ENCODE results near the gene COPG1.
"Not testable (repeated sequence)": the region's sequence is repeated elsewhere in the genome, so short reads cannot be mapped to it uniquely, and the experiment has no call there.

The COPG1 gene

GRCh38 chr3:129249284-129250065 lies at the start of gene COPG1:
Gene COPG1, plus strand, starts transcription at chr3:129249606. Its CDS starts 104 bp downstream, at chr3:129249710.
- DNase-seq (ENCODE audit: low read depth in 2 of 2): peak; percentile 75

- no peak for DNase-seq (ENCODE audit: low read depth in 2 of 2)
Observed at GRCh38 chr3:129204473-129204872, 44.9 kb upstream of the COPG1 start.

GRCh38 chr3:129205109-129205832 lies 44.1 kb upstream of the COPG1 start:
- no peak for DNase-seq (ENCODE audit: low read depth in 2 of 2)

GRCh38 chr3:129207479-129207878 lies 41.9 kb upstream of the COPG1 start:
- no peak for DNase-seq (ENCODE audit: low read depth in 2 of 2)

DNA sequence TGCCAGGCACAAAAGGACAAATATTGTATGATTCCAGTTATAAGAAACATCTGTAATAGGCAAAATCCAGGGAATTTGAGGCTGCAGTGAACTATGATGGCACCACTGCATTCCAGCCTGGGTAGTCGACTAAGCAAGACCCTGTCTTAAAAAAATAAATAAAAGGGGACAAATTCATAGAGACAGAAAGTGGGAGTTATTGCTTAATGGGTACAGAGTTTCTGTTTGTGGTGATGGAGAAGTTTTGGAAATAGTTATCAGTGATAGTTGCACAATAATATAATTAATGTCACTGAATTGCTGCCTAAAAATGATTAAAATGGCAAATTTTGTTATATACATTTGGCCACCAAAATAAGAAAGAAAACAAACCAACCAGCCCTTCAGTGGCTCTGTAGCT lies 38.1 kb upstream of the COPG1 start:
- DNase-seq (ENCODE audit: low read depth in 2 of 2): no peak

- no peak for DNase-seq (ENCODE audit: low read depth in 2 of 2)
Observed at GRCh38 chr3:129211772-129212171, 37.6 kb upstream of the COPG1 start.

- no peak for DNase-seq (ENCODE audit: low read depth in 2 of 2)
Observed at GRCh38 chr3:129213238-129213637, 36.2 kb upstream of the COPG1 start.

DNA sequence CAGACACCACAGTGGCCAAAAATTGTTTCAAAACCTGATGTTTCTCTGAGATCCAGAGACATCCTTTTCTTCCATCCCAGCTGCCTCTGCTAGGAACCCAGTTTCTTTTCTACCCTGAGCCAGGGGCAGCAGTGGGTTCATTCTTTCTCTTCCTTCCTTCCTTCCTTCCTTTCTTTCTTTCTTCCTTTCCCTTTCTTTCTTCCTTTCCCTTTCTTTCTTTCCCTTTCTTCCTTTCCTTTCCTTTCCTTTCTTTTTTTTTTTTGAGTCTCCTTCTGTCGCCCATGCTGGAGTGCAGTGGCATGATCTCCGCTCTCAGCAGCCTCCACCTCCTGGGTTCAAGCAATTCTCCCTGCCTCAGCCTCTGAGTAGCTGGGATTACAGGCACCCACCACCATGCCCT lies 30.7 kb upstream of the COPG1 start:
- no peak for DNase-seq (ENCODE audit: low read depth in 2 of 2)

GRCh38 chr3:129224387-129224786 lies 25.0 kb upstream of the COPG1 start:
- not testable (repeated sequence) for DNase-seq (ENCODE audit: low read depth in 2 of 2)

GRCh38 chr3:129224984-129225393 lies 24.4 kb upstream of the COPG1 start:
- DNase-seq (ENCODE audit: low read depth in 2 of 2): no peak

- DNase-seq (ENCODE audit: low read depth in 2 of 2): no peak
Observed at GRCh38 chr3:129226374-129226773, 23.0 kb upstream of the COPG1 start.

DNA sequence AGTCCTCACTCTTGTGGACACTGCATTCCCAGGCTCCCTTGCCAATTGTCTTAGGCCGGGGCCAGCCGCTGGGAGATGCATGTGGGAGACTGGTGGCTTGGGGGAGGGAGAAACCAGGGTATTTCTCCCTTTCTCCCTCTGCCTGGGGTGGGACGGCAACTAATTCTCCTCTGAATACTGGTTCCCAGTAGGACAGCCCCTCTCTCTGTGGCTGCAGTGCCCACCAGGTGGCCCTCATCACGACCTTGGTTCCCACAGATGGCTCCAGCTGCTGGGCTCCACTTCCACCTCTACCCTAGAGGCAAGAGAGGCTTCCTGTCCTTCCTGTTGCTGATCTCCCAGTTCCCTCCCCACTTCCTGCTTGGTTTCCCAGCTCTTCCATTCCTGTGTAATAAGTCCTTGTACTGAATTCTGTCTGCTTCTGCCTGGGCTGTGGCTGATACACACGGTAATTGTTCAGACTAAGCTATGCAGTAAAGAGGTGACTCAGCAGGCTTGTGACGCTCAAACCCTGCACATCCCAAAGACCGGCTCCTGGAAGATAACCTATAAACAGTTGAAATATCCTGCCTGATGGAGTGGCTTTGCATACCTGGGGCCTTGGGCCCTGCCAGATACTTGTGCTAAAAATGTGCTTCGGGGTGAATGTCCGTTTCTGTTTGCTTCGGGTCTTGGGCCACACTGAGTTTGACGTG lies 20.4 kb upstream of the COPG1 start:
- DNase-seq (ENCODE audit: low read depth in 2 of 2): no peak

GRCh38 chr3:129230311-129231019 lies 18.9 kb upstream of the COPG1 start:
- DNase-seq (ENCODE audit: low read depth in 2 of 2): peak in 1 of 2 donors; percentile 39

DNA sequence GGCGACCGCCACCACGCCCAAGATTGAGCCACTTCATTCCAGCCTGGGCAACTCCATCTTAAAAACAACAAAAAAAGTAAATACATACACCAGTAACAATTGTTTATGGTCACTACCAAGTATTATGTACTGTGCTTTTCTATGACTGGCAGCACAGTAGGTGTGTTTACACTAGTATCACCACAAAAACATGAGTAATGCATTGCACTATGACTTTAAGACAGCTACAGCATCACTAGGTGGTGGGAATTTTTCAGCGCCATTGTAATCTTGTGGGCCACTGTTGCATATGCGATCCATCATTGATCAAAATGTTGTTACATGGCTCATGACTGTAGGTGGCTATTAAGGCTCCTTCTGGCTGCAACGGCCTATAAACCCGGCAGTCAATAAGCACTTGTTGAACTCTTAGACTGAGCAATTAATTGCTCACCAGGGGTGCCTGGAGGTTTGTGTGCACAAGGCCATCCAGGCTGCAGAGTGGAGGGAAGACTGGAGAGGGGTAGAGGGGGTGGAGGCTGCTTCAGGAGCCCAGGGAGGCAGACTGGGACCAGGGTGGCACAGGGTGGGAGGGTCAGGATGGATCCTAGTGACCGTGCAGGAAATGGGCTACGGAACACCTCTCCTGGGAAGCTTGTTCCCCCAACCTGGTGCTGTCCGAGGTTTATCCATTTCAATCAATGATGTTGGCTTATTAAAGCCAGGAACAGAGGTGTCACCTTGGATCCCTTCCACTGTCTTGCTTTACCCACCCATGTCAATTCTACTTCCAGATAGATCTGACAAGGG lies 17.9 kb upstream of the COPG1 start:
- no peak for DNase-seq (ENCODE audit: low read depth in 2 of 2)

DNA sequence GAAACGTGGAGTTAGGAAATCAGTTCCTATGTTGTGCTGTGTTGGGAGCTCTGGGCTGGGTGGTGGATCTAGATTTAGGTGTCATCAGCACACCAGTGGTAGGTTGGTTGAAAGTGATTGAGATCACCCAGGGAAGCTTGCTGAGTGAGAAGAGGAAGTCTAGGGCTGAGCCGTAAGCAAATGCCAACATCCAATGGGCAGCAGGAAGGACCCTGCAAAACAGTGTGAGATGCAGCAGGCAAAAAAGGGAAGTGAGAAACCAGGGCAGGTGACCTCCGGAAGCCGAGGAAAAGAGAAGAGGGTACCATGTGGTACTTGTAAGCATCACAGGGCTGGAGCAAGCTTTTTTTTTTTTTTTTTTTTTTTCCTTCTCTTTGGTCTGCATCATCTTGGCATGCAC lies 15.9 kb upstream of the COPG1 start:
- DNase-seq (ENCODE audit: low read depth in 2 of 2): no peak

GRCh38 chr3:129234441-129234840 lies 15.0 kb upstream of the COPG1 start:
- DNase-seq (ENCODE audit: low read depth in 2 of 2): no peak

DNA sequence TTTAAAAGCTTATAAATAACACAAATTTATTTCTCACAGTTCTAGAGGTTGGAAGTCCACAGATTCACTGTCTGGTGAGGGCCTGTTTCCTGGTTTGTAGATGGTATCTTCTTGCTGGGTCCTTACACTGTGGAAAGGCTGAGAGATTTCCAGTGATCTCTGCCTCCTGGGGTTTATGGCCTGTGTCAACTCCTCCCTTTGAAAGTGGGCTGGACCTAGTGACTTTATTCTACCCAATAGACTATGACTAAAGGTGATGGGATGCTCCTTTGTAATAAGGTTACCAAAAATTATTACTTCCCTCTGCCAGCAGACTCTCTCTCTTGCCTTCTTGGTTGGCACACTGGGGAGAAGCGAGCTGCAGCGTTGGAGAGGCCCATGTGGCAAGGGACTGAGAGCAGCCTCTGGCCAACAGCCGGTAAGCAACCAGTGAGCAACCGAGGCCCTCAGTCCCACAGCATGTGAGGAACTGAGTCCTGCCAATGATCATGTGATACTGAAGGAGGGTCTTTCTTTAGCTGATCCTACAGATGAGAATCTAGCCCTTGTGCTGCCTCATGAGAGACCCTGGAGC lies 14.0 kb upstream of the COPG1 start:
- no peak for DNase-seq (ENCODE audit: low read depth in 2 of 2)

DNA sequence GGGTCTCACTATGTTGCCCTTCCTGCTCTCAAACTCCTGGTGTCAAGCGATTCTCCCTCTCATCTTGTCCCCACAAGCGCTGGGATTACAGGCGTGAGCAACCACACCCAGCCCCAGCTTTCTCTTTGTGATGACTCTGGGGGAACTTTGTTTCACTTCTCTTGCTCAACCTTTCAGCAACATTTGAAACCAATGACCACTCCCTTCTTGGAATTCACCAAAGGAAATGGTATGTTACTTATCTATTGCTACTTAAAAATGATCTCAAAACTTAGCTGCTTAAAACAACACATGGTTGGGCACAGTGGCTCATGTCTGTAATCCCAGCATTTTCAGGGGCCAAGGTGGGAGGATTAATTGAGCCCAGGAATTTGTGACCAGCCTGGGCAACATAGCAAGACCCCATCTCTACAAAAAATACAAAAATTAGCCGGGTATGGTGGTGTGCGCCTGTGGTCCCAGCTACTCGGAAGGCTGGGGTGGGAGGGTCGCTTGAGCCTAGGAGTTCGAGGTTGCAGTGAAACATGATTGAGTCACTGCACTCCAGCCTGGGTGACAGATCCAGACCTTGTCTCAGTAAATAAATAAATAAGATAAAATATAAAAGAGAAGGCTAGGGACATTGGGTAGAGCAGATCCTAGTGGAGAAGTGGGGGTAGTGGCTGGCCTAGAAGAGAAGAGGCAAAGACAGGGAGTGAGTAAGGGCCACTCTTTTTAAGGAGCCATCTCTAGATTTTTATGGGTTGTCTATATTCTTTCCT lies 10.3 kb upstream of the COPG1 start:
- no peak for DNase-seq (ENCODE audit: low read depth in 2 of 2)

DNA sequence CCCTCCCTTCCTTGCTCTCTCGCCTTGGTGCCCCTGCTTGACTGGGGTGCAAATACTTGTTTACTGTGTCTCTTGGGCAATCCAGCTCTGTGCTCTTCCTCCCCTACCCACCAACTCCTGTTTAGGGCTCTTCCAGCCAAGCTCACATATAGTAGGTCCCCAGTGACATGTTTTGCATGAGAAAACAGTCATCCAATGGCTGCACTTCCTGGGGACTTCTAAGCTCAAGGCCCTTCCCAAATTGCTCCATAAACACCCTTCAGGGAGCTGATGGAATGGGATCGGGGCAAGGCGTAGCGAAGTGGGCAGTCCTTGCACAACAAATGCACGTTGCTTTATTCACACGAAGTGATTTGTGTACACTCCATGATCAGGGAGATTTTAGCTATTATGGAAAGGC lies 9.4 kb upstream of the COPG1 start:
- no peak for DNase-seq (ENCODE audit: low read depth in 2 of 2)

- DNase-seq (ENCODE audit: low read depth in 2 of 2): no peak
Observed at GRCh38 chr3:129240436-129240835, 9.0 kb upstream of the COPG1 start.
